BLaER1 treated with 17β-estradiol and CSF1 and Interleukin-3, amounts not matched to agents 10 nM and 100 nM (cell line): Measurements from ENCODE around the gene BCAP31.
"Not testable (repeated sequence)": the region's sequence is repeated elsewhere in the genome, so short reads cannot be mapped to it uniquely, and the experiment has no call there.

ENCODE experiments used
- H3K27ac ChIP-seq, 11 experiments: shearing (Covaris generic); formaldehyde crosslinking; 2 replicates each; pipeline ENCODE4 v1.8.1; 2022
- H3K27me3 ChIP-seq, 11 experiments: shearing (Covaris generic); formaldehyde crosslinking; 2 replicates each; pipeline ENCODE4 v1.8.1; 2022
- H3K36me3 ChIP-seq, 11 experiments: shearing (Covaris generic); formaldehyde crosslinking; 2 replicates each; pipeline ENCODE4 v1.8.1; 2022
- H3K4me1 ChIP-seq, 10 experiments: shearing (Covaris generic); formaldehyde crosslinking; 2 replicates each; pipeline ENCODE4 v1.8.1; 2022
- H3K4me2 ChIP-seq, 11 experiments: shearing (Covaris generic); formaldehyde crosslinking; 2 replicates each; pipeline ENCODE4 v1.8.1; 2022
- H3K4me3 ChIP-seq, 10 experiments: shearing (Covaris generic); formaldehyde crosslinking; 2 replicates each; pipeline ENCODE4 v1.8.1; 2022
- H3K9ac ChIP-seq, 11 experiments: shearing (Covaris generic); formaldehyde crosslinking; 2 replicates each; pipeline ENCODE4 v1.8.1; 2022
- H3K9me3 ChIP-seq, 11 experiments: shearing (Covaris generic); formaldehyde crosslinking; replicated peaks in 1 of 11; 2 replicates each; pipeline ENCODE4 v1.8.1; 2022
- H4K20me1 ChIP-seq, 11 experiments: shearing (Covaris generic); formaldehyde crosslinking; 2 replicates each; pipeline ENCODE4 v1.8.1; 2022
- Cebpa-rat ChIP-seq, 11 experiments: shearing (Covaris generic); IDR thresholded peaks; 2 replicates each; pipeline ENCODE4 v1.8.1; 2022

The BCAP31 gene

GRCh38 chrX:153746359-153746758, 22.2 kb upstream of the BCAP31 start:
- no peak overlapping the region for H3K4me3 ChIP-seq
- no peaks in the 10 kb centered on the region; a peak in 1 of 22 replicates for H3K36me3 ChIP-seq
- H3K9ac ChIP-seq = no peak overlapping the region
- H3K4me2 ChIP-seq = no peak overlapping the region
- no peak overlapping the region for H3K27ac ChIP-seq
- peaks cover 17 to 44% (median 31%) of the 10 kb centered on the region in 10 experiments; a peak in 19 of 20 replicates for H3K4me1 ChIP-seq
- H3K27me3 ChIP-seq = peaks cover 28 to 66% (median 39%) of the 10 kb centered on the region in 11 experiments
- H3K9me3 ChIP-seq = peaks cover 0 to 19% (median 0%) of the 10 kb centered on the region in 11 experiments; a peak in 4 of 22 replicates
- TF ChIP-seq Cebpa-rat (IDR thresholded peaks at IDR 0.05) = no peak
- peaks cover 0 to 29% (median 9%) of the 10 kb centered on the region in 11 experiments; a peak in 12 of 22 replicates for H4K20me1 ChIP-seq

DNA sequence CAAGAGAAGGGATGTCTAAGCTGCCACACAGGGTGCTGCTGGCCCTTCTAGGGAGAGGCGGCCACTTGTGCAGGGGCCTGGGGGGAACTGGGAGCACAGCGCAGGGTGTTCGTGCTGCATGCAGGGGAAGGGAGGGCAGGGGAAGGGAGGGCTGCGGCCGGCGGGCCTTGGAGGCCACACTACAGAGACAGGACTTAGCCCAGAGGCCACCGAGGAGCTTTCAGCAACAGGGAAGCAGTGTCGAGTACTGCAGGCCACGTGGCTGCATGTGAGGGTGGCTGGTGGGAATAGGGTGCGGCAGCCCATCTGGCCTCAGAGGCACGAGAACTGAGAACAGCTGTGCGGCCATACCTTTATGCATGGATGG, 20.9 kb upstream of the BCAP31 start:
- H4K20me1 ChIP-seq = peaks cover 0 to 41% (median 16%) of the 10 kb centered on the region in 11 experiments; a peak in 14 of 22 replicates

GRCh38 chrX:153744210-153745066, 20.3 kb upstream of the BCAP31 start:
- Histone ChIP-seq H3K36me3 (peaks cover 0 to 13% (median 0%) of the 10 kb centered on the region in 11 experiments; a peak in 3 of 22 replicates), H3K4me3 (peak overlapping the region in 1 of 10 experiments; percentile 36; a peak in 1 of 20 replicates), H4K20me1 (peaks cover 0 to 47% (median 21%) of the 10 kb centered on the region in 11 experiments; a peak in 15 of 22 replicates), H3K4me2 (peak overlapping the region; percentile 45 to 75 (median 69); a peak in 21 of 22 replicates), H3K27ac (no peak overlapping the region), H3K27me3 (peaks cover 14 to 66% (median 36%) of the 10 kb centered on the region in 11 experiments; a peak in 20 of 22 replicates), H3K4me1 (peaks cover 26 to 58% (median 50%) of the 10 kb centered on the region in 10 experiments), H3K9me3 (peaks cover 0 to 15% (median 0%) of the 10 kb centered on the region in 11 experiments; a peak in 5 of 22 replicates), H3K9ac (peak overlapping the region in 2 of 11 experiments; percentile 22 to 44; a peak in 1 of 22 replicates)
- TF ChIP-seq Cebpa-rat (IDR thresholded peaks at IDR 0.05) = no peak

More for the DNA sequence above, 20.9 kb upstream of the BCAP31 start:
- not testable (repeated sequence) for H3K27ac ChIP-seq, H3K36me3 ChIP-seq, H3K4me3 ChIP-seq, H3K9ac ChIP-seq
- Histone ChIP-seq H3K27me3 (peaks cover 20 to 66% (median 36%) of the 10 kb centered on the region in 11 experiments), H3K4me2 (peak overlapping the region in 8 of 11 experiments; percentile 45 to 75 (median 70); a peak in 9 of 22 replicates), H3K9me3 (peaks cover 0 to 19% (median 0%) of the 10 kb centered on the region in 11 experiments; a peak in 4 of 22 replicates), H3K4me1 (peaks cover 25 to 54% (median 44%) of the 10 kb centered on the region in 10 experiments; a peak in 19 of 20 replicates)

- H3K36me3 ChIP-seq = peaks cover 0 to 19% (median 0%) of the 10 kb centered on the region in 11 experiments; a peak in 3 of 22 replicates
- H3K9ac ChIP-seq = peak overlapping the region in 3 of 11 experiments; percentile 8 to 44 (median 22); a peak in 1 of 22 replicates
- H3K4me1 ChIP-seq = peaks cover 26 to 64% (median 54%) of the 10 kb centered on the region in 10 experiments
- peaks cover 9 to 66% (median 35%) of the 10 kb centered on the region in 11 experiments; a peak in 20 of 22 replicates for H3K27me3 ChIP-seq
- H3K27ac ChIP-seq, H3K9me3 ChIP-seq: not testable (repeated sequence)
- peaks cover 0 to 55% (median 21%) of the 10 kb centered on the region in 11 experiments; a peak in 15 of 22 replicates for H4K20me1 ChIP-seq
- H3K4me2 ChIP-seq = peak overlapping the region; percentile 48 to 75 (median 69)
- peak overlapping the region in 1 of 10 experiments; percentile 36; a peak in 1 of 20 replicates for H3K4me3 ChIP-seq
These were observed 19.5 kb upstream of the BCAP31 start for GRCh38 chrX:153743468-153744209.

DNA sequence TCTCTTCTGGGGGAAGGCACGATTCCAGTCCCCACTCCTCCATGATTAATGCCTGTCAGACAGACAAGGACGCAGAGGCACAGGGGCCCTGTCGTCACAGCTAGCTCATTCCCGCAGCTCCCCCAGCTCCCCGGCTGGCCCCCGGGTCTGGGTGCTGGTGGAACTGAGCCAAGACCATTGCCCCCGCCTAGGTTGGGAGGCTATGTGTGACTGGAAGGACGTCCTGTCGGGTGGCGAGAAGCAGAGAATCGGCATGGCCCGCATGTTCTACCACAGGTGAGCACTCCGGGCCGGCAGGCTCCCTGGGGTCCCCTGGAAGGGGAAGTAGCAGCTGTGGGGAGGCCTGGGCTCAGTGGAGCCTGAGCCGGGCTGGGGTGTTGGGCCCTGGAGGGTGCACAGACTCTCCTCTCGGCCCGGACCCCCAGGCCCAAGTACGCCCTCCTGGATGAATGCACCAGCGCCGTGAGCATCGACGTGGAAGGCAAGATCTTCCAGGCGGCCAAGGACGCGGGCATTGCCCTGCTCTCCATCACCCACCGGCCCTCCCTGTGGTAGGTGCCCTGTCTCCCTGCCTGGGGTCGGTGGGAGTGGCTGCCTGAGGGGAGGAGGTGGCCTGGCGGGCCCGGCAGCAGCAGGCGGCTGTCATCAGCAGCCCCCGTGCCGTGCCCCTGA, 18.7 kb upstream of the BCAP31 start:
- H3K4me3 ChIP-seq = not testable (repeated sequence)
- H4K20me1 ChIP-seq = peaks cover 0 to 62% (median 21%) of the 10 kb centered on the region in 11 experiments; a peak in 15 of 22 replicates
- peaks cover 26 to 67% (median 56%) of the 10 kb centered on the region in 10 experiments for H3K4me1 ChIP-seq

GRCh38 chrX:153742111-153742510, 17.9 kb upstream of the BCAP31 start:
- H4K20me1 ChIP-seq = peaks cover 0 to 70% (median 24%) of the 10 kb centered on the region in 11 experiments; a peak in 17 of 22 replicates
- H3K4me1 ChIP-seq = peaks cover 26 to 76% (median 58%) of the 10 kb centered on the region in 10 experiments
- H3K4me3 ChIP-seq, H3K9ac ChIP-seq, H3K27ac ChIP-seq, H3K9me3 ChIP-seq: not testable (repeated sequence)
- peaks cover 0 to 35% (median 2%) of the 10 kb centered on the region in 11 experiments; a peak in 11 of 22 replicates for H3K36me3 ChIP-seq
- H3K27me3 ChIP-seq = peaks cover 9 to 67% (median 34%) of the 10 kb centered on the region in 11 experiments; a peak in 19 of 22 replicates
- H3K4me2 ChIP-seq = peak overlapping the region in 8 of 11 experiments; percentile 16 to 73 (median 68); a peak in 12 of 22 replicates

More for the DNA sequence above, 18.7 kb upstream of the BCAP31 start:
- not testable (repeated sequence) for H3K9me3 ChIP-seq, H3K27ac ChIP-seq
- peaks cover 9 to 66% (median 35%) of the 10 kb centered on the region in 11 experiments; a peak in 20 of 22 replicates for H3K27me3 ChIP-seq
- peaks cover 0 to 26% (median 0%) of the 10 kb centered on the region in 11 experiments; a peak in 4 of 22 replicates for H3K36me3 ChIP-seq
- H3K9ac ChIP-seq = 0 out of 22 replicates have a peak overlapping the region, but pooled peaks of 2 of the 11 experiments have one; percentile 8 to 13
- H3K4me2 ChIP-seq = peak overlapping the region; percentile 48 to 75 (median 67)

- TF ChIP-seq Cebpa-rat (IDR thresholded peaks at IDR 0.05) = no peak
- H3K4me2 ChIP-seq = peak overlapping the region in 6 of 11 experiments; percentile 7 to 69 (median 62); a peak in 8 of 22 replicates
- H3K9me3 ChIP-seq = peaks cover 0 to 9% (median 0%) of the 10 kb centered on the region in 11 experiments; a peak in 5 of 22 replicates
- peaks cover 9 to 69% (median 40%) of the 10 kb centered on the region in 11 experiments; a peak in 20 of 22 replicates for H3K27me3 ChIP-seq
- H3K36me3 ChIP-seq = peaks cover 0 to 41% (median 7%) of the 10 kb centered on the region in 11 experiments; a peak in 12 of 22 replicates
- H3K27ac ChIP-seq = no peak overlapping the region
- H3K9ac ChIP-seq = no peak overlapping the region
- no peak overlapping the region for H3K4me3 ChIP-seq
- H3K4me1 ChIP-seq = peaks cover 26 to 82% (median 64%) of the 10 kb centered on the region in 10 experiments
- H4K20me1 ChIP-seq = peaks cover 5 to 77% (median 31%) of the 10 kb centered on the region in 11 experiments; a peak in 20 of 22 replicates
These were observed 17.3 kb upstream of the BCAP31 start for GRCh38 chrX:153741446-153741845.
